Activated B cell treated with CpG ODN at 0.5 μM for 24 hours (primary cell): ENCODE data around the gene LPP. TPM values are rescaled to one million over a fixed set of nuclear protein-coding genes. Genes with fewer than 3 reads are reported as not detected.
A peak's percentile ranks its signal among the peaks of the same experiment; 100 is the strongest.
"Not testable (repeated sequence)": the region's sequence is repeated elsewhere in the genome, so short reads cannot be mapped to it uniquely, and the experiment has no call there.

Experiments used
- ATAC-seq: fragments of 200-7000 bp; cut with Tn5 transposase; one replicate; pipeline ENCODE4 v1.10.0; 2021; ENCODE audit warnings: low read depth, mild to moderate bottlenecking, moderate library complexity
- CTCF ChIA-PET: fragments of 350-600 bp; sonication (Branson Sonifier 250); formaldehyde crosslinking; loops from one replicate; lab custom pipeline; 2021; ENCODE audit warnings: antibody characterized with exemption; lab: Charles Lee
- POLR2A ChIA-PET: fragments of 350-600 bp; sonication (Branson Sonifier 250); formaldehyde crosslinking; loops from one replicate; lab custom pipeline; 2021; ENCODE audit warnings: antibody characterized with exemption; lab: Charles Lee
- DNase-seq: peaks from one replicate; pipeline ENCODE4 v3.0.0; 2022
- H3K27ac Mint-ChIP-seq: one replicate; pipeline ENCODE4 v1.8.0; 2020; ENCODE audit warnings: mixed read lengths
- H3K27me3 Mint-ChIP-seq: one replicate; pipeline ENCODE4 v1.8.0; 2021; ENCODE audit warnings: mixed read lengths
- H3K36me3 Mint-ChIP-seq: one replicate; pipeline ENCODE4 v1.8.0; 2021; ENCODE audit warnings: low read depth, mixed read lengths
- H3K4me1 Mint-ChIP-seq: one replicate; pipeline ENCODE4 v1.8.0; 2021; ENCODE audit warnings: mixed read lengths
- H3K4me3 Mint-ChIP-seq: one replicate; pipeline ENCODE4 v1.8.0; 2020; ENCODE audit warnings: mild to moderate bottlenecking, mixed read lengths
- H3K9me3 Mint-ChIP-seq: one replicate; pipeline ENCODE4 v1.8.0; 2020; ENCODE audit warnings: mixed read lengths
- intact Hi-C: fragments of 100-400 bp; cut with micrococcal nuclease; formaldehyde crosslinking; loops from one replicate; pipeline ENCODE4 v1.15.1; 2024
- total RNA-seq: library from RNA; stranded (reverse); gene quantifications from 2 replicates; pipeline ENCODE4 v1.2.3, GENCODE V29; 2022
- TF ChIP-seq, protein P1 (sequence below): fragments of 200-600 bp; IDR thresholded peaks from one replicate; pipeline ENCODE4 v1.8.0; 2022; ENCODE audit warnings: antibody characterized with exemption, mild to moderate bottlenecking

Gene LPP
- total RNA-seq, 1 donor from 2014 or later: 60.1 TPM

DNA sequence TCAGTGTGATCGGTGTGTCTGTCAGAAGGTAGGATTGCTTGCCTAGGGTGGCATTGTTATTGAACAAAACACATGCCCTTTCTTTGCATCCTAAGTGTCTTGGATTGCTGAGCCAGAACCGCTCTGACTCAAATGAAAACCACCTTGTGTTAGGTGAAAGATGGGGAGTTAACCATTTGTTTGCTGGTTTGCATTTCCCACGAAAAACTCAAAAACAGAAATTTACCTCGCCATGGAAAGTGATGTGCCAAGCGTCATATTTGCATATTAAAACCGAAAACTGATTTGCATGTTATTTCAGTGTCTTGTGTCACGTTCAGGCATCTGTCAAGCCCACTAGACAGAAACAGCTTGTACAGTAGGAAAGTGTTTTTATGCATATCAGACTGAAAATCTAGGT is 543.2 kb downstream of the LPP start:
- Mint-ChIP-seq H3K27ac (peak overlapping the region; percentile 86), H3K36me3 (no peaks in the 10 kb centered on the region), H3K4me3 (peak overlapping the region; percentile 20), H3K4me1 (peaks cover 72% of the 10 kb centered on the region), H3K9me3 (no peaks in the 10 kb centered on the region), H3K27me3 (no peaks in the 10 kb centered on the region)
- CTCF ChIA-PET: interaction anchor here (1.2 kb wide), 1 partner anchor 275 kb away, joined by 3 read pairs; no protein-coding TSS in a partner anchor
- DNase-seq (no peak), ATAC-seq (peak; percentile 80)
- POLR2A ChIA-PET: interaction anchor here (0.5 to 5.2 kb wide), 8 partner anchors 10 to 1633 kb away, joined by 3 to 38 read pairs (median 3); no protein-coding TSS in a partner anchor
- TF ChIP-seq, protein P1, sequence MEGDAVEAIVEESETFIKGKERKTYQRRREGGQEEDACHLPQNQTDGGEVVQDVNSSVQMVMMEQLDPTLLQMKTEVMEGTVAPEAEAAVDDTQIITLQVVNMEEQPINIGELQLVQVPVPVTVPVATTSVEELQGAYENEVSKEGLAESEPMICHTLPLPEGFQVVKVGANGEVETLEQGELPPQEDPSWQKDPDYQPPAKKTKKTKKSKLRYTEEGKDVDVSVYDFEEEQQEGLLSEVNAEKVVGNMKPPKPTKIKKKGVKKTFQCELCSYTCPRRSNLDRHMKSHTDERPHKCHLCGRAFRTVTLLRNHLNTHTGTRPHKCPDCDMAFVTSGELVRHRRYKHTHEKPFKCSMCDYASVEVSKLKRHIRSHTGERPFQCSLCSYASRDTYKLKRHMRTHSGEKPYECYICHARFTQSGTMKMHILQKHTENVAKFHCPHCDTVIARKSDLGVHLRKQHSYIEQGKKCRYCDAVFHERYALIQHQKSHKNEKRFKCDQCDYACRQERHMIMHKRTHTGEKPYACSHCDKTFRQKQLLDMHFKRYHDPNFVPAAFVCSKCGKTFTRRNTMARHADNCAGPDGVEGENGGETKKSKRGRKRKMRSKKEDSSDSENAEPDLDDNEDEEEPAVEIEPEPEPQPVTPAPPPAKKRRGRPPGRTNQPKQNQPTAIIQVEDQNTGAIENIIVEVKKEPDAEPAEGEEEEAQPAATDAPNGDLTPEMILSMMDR: no peak
- intact Hi-C loops: loop anchor here (1.0 to 10.0 kb wide), 12 partner anchors 9 to 957 kb away; partner anchors contain the start of gene BCL6

DNA sequence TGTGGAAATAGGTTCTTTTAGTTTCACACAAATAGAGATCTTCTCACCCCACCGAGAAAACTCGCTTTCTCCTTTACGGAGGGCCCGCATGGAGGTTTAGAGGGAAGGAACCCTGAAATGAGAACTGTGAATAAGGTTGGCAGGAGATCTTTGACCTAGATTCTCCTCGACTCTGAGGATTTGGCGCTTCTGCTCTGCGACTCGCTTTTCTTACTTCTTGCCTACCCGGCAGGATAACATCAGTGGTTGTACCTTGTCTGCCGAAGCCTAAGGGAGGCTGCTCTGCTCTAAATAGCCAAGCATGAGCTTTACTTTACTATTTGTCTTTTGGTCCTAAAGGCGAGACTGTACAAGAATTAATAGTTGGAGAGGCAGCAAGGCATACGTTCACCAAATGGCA is 544.5 kb downstream of the LPP start:
- TF ChIP-seq, protein P1: no peak
- intact Hi-C loops: loop anchor here (5.0 to 10.0 kb wide), 4 partner anchors 254 to 724 kb away; no protein-coding TSS in a partner anchor
- no peaks in the 10 kb centered on the region for H3K9me3 Mint-ChIP-seq
- no peak overlapping the region for H3K27ac Mint-ChIP-seq
- H3K36me3 Mint-ChIP-seq: no peaks in the 10 kb centered on the region
- peaks cover 62% of the 10 kb centered on the region for H3K4me1 Mint-ChIP-seq
- ATAC-seq: no peak
- DNase-seq: no peak
- H3K27me3 Mint-ChIP-seq: no peaks in the 10 kb centered on the region
- H3K4me3 Mint-ChIP-seq: no peak overlapping the region
- CTCF ChIA-PET: interaction anchor here (0.7 to 1.4 kb wide), 2 partner anchors 11 to 54 kb away, joined by 3 to 4 read pairs; no protein-coding TSS in a partner anchor
- POLR2A ChIA-PET: interaction anchor here (0.9 to 5.2 kb wide), 4 partner anchors 54 to 119 kb away, joined by 4 to 38 read pairs (median 6); no protein-coding TSS in a partner anchor

DNA sequence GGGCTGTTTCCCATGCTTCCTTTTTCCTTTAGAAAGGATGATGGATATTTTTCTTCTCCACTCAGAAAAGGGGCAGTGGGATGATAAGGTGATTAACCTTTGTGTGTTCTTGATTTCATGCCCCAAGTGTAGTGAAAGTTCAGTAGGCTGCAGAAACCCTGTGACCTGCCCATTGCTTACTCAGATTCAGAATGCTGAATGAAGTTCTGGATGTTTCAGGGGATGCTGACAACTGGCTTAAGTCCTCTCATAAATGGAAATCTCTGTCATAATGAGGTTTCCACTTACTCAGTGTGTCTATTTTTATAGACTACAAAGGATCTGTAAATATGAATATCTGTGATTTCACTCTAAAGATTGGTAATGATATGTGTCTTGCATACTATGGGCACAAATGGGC is 546.5 kb downstream of the LPP start:
- no peaks in the 10 kb centered on the region for H3K9me3 Mint-ChIP-seq
- intact Hi-C loops: no loop called here
- H3K36me3 Mint-ChIP-seq: peaks cover 4% of the 10 kb centered on the region
- H3K27ac Mint-ChIP-seq: peak overlapping the region; percentile 11
- ChIA-PET CTCF (no interaction called here), POLR2A (interaction anchor here (1.4 kb wide), 1 partner anchor 958 kb away, joined by 3 read pairs; no protein-coding TSS in a partner anchor)
- no peak overlapping the region for H3K4me3 Mint-ChIP-seq
- TF ChIP-seq, protein P1: no peak
- peaks cover 53% of the 10 kb centered on the region for H3K4me1 Mint-ChIP-seq
- no peak for ATAC-seq
- H3K27me3 Mint-ChIP-seq: no peaks in the 10 kb centered on the region
- no peak for DNase-seq

DNA sequence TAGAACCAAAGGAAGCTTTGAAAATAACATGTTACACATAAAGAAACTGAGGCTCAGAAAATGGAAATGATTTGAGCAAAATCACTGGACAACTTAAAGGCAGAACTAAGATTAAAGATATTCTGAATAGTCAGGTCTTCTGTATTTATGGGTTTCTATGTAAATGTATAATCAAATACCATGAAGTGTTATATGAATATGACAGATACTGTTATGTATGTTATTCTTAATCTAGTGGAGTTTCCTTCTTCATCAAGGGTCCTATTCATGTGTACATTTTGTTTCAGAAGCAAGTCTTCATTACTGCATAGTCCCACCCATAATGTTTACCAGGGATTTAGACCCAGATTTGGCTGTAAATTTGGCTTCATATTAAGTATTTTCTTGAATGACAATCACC is 547.0 kb downstream of the LPP start:
- H3K36me3 Mint-ChIP-seq: peaks cover 6% of the 10 kb centered on the region
- no peak for ATAC-seq
- peak overlapping the region; percentile 11 for H3K27ac Mint-ChIP-seq
- TF ChIP-seq, protein P1: no peak
- ChIA-PET CTCF (no interaction called here), POLR2A (interaction anchor here (0.7 to 1.4 kb wide), 2 partner anchors 520 to 958 kb away, joined by 3 to 4 read pairs; no protein-coding TSS in a partner anchor)
- H3K4me3 Mint-ChIP-seq: no peak overlapping the region
- H3K9me3 Mint-ChIP-seq: no peaks in the 10 kb centered on the region
- DNase-seq: no peak
- H3K27me3 Mint-ChIP-seq: no peaks in the 10 kb centered on the region
- intact Hi-C loops: no loop called here
- H3K4me1 Mint-ChIP-seq: peaks cover 51% of the 10 kb centered on the region

DNA sequence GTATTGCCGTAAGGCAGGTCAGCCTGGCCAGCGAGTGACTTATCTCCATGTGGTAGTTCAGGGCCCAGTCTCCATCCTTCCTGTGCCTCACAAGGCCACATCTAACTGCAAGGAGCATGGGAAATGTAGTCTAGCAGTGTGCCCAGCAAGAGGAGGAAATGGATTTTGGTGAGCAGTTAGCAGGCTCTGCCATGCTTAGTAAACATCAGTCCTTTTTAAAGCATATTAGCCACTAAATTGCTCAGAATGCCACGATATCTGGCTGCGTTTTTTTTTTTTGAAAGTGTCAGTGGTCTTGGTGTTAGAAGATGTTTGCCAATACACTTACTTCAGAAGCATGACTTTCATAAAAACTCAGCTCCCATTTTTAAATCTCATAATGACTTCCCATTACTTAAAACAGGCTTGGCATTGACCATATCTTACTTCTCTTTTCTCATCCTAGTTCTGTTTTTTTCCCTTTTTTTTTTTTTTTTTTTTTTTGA is 547.6 kb downstream of the LPP start:
- CTCF ChIA-PET: no interaction called here
- H3K27ac Mint-ChIP-seq: peak overlapping the region; percentile 37
- TF ChIP-seq, protein P1: no peak
- no peak overlapping the region for H3K4me3 Mint-ChIP-seq
- H3K9me3 Mint-ChIP-seq: no peaks in the 10 kb centered on the region
- H3K36me3 Mint-ChIP-seq: peaks cover 6% of the 10 kb centered on the region
- no peaks in the 10 kb centered on the region for H3K27me3 Mint-ChIP-seq
- DNase-seq (no peak), ATAC-seq (no peak)
- POLR2A ChIA-PET: interaction anchor here (0.7 to 1.4 kb wide), 8 partner anchors 27 to 964 kb away, joined by 3 to 16 read pairs (median 6); no protein-coding TSS in a partner anchor
- peaks cover 47% of the 10 kb centered on the region for H3K4me1 Mint-ChIP-seq
- intact Hi-C loops: no loop called here

DNA sequence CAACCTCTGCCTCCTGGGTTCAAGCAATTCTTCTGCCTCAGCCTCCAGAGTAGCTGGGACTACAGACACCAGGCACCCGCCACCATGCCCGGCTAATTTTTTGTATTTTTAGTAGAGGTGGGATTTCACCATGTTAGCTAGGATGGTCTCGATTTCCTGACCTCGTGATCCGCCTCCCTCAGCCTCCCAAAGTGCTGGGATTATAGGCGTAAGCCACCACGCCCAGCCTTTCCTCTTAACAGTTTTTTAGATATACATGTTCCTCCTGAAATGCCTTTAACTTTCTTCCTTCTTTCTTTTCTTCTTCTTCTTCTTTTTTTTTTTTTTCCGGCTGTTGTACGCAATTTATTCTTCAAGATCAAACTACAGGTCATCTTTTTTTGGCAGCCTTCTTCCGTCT is 548.1 kb downstream of the LPP start:
- CTCF ChIA-PET: interaction anchor here (0.7 kb wide), 2 partner anchors 253 to 962 kb away, joined by 3 read pairs; no protein-coding TSS in a partner anchor
- intact Hi-C loops: not testable (repeated sequence)

More for the DNA sequence above, 548.1 kb downstream of the LPP start:
- H3K27ac Mint-ChIP-seq, H3K9me3 Mint-ChIP-seq, DNase-seq, H3K27me3 Mint-ChIP-seq, H3K4me3 Mint-ChIP-seq, H3K36me3 Mint-ChIP-seq, ATAC-seq: not testable (repeated sequence)
- POLR2A ChIA-PET: interaction anchor here (0.7 to 0.9 kb wide), 10 partner anchors 28 to 964 kb away, joined by 3 to 16 read pairs (median 6); no protein-coding TSS in a partner anchor
- H3K4me1 Mint-ChIP-seq: peaks cover 42% of the 10 kb centered on the region
